Measurements from ENCODE around the gene SYNE4.
"Not testable (repeated sequence)": the region's sequence is repeated elsewhere in the genome, so short reads cannot be mapped to it uniquely, and the experiment has no call there.

The SYNE4 gene, protein sequence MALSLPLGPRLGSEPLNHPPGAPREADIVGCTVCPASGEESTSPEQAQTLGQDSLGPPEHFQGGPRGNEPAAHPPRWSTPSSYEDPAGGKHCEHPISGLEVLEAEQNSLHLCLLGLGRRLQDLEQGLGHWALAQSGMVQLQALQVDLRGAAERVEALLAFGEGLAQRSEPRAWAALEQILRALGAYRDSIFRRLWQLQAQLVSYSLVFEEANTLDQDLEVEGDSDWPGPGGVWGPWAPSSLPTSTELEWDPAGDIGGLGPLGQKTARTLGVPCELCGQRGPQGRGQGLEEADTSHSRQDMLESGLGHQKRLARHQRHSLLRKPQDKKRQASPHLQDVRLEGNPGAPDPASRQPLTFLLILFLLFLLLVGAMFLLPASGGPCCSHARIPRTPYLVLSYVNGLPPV

DNA sequence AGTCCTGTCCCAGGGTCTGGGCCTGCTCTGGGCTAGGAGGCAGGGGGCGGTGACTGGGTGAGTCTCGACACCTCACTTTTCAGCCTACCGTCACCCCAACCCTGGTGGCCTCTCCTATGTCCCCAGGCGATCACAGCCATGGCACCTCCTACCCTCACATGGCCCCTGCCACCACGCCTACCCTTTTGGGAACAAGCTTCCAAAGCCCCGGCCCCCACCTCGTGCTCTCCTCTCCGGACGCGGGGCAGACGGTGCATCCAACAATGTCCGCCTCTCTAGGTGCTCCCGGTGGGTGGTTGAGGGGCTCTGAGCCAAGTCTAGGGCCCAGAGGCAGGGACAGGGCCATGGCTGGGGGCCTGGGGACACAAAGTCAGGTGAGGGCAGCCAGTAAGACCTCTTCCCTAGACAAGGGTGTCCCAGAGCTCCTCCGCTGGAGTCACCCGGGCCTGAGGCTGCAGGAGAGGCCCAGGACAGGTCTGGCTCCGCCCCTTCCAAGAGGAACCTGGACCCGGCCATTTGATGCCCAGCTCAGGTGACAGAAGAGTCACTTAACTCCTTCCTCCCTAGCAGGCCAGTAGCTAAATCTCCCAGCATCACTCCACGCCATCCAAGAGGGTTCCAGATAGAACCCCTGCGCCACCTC, at the start of gene SYNE4:
Gene SYNE4, minus strand, starts transcription at position 478 of the 643 bp plus-strand sequence. Its CDS starts 132 bp downstream, at position 346.
- DNase-seq, result no peak

- DNase-seq, result peak; percentile 94
Measured at GRCh38 chr19:36054733-36055686, 46.4 kb upstream of the SYNE4 start, which contains the start of gene WDR62. Gene WDR62 (plus strand): TSS chr19:36054897. CDS start chr19:36054972, 75 bp downstream.

- peak; percentile 99 for DNase-seq
Measured at GRCh38 chr19:36054119-36054732, 45.6 kb upstream of the SYNE4 start, which contains the start of gene THAP8. Gene THAP8 (minus strand): TSS chr19:36054285. CDS start chr19:36054217, 68 bp downstream.

- DNase-seq, result no peak
Measured at GRCh38 chr19:36051637-36052036, 43.0 kb upstream of the SYNE4 start.

DNA sequence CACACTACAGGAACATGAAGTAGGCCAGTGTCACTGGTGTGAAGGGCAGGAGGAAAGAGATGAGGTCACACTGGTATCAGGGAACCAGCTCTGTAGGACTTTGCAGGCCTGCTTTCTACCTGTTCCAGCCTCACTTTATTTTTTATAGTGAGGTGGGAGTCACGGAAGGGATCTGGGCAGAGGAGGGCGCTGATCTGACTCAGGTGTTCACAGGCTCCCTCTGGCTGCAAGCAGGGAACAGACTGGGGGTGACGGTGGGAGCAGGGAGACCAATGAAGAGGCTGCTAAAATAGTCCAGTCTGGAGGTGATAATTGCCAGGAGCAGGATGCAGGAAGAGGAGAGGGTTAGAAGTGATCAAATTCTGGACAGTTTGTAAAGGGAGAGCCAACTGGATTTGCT, 42.6 kb upstream of the SYNE4 start:
- DNase-seq, result no peak

- DNase-seq, result no peak
Measured at GRCh38 chr19:36049080-36049698, 40.6 kb upstream of the SYNE4 start.

DNA sequence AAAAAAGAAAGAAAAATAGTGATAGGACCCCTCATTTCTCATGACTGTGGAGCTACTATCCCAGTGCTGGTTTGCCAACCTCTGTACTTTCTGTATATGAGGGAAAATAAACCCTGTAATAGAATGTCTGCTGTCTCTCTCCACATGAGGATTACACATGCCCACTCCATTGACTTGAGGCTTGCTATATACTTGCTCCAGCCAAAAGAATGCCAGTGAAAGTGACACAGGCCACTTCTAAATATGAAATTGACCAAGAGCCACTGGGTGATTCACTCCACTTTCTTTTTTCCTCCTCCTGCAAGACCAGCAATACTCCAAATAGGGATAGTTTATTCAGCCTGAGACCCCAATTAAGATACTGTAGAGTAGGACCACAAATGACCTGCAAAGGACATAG, 39.2 kb upstream of the SYNE4 start:
- DNase-seq, result no peak

DNA sequence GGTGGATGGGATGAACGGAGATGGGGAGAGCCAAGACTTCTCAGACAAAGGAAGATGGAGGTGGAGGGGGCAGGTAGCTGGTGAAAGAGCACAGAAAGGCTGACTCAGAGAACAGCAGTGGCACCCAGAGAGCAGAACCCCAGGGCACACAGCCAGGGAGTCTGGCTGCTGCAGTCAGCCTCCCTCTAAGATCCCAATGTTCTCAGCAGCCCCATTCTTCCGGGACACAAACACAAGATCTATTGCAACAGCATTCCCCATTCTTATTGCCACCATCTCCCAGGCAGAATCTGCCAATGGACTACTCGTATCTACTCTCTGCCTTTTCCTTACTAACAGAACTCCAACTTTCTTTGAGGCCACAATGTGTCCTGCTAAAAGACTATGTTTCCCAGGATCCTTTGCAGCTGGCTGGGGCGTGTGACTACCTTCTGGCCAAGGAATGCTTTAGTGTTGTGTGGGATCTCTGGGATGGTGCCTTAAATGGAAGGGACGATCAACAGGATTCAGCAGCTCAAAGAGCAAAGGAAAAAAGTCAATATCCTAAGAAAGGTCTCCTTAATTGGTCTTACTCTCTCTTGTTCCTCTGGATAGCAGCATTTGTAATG, 37.9 kb upstream of the SYNE4 start:
- no peak for DNase-seq

DNA sequence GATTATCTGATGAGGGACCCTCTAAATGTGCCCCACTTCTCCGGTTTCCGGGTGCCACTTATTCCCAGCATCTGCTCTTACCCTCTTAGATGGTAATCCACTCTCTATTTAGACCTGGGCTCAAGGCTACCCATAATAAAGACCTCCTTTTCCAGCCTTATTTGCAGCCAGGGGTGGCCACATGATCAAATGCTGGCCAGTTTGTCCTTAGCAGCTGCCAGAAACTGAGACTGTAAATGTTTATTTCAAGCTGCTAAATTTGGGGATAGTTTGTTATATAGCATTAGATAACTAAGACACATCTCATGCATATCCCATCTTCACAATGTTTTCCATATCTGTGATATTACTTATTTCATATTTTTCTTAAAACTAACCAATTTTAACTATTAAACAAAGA, 35.3 kb upstream of the SYNE4 start:
- DNase-seq, result no peak

- peak; percentile 90 for DNase-seq
Measured at GRCh38 chr19:36041831-36042230, 33.2 kb upstream of the SYNE4 start.

DNA sequence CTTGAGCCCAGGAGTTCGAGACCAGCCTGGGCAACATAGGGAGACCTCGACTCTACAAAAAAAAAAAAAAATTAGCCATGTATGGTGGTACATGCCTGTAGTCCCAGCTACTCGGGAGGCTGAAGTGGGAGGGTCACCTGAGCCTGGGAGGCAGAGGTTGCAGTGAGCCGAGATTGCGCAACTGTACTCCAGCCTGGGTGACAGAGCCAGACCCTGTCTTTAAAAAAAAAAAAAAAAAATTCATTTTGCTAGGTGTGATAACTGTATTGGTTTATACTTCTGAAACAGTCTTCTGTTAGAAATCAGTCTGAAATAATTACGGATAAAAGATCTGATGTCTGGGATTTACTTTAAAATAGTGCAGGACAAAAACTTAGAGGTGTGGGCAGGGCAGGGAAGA, 32.5 kb upstream of the SYNE4 start:
- DNase-seq, result not testable (repeated sequence)

DNA sequence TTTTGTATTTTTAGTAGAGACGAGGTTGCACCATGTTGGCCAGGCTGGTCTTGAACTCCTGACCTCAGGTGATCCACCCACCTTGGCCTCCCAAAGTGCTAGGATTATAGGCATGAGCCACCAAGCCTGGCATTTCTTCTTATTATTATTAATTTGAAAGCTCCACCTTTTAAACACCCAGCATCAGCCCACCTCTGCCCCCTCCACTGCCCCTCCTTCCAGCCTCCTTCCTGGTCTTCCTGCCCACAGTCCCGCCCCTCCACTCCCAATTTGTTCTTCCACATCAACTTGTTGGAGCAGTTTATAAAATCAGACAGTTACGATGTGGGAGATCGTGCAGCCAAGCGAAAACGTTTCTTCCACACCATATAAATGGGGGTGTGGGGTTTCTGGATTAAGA, 31.9 kb upstream of the SYNE4 start:
- no peak for DNase-seq

- DNase-seq, result peak; percentile 75
Measured at GRCh38 chr19:36032251-36033104, 23.9 kb upstream of the SYNE4 start, which contains the start of gene CLIP3. Gene CLIP3 (minus strand): TSS chr19:36032873. CDS start chr19:36032357, 516 bp downstream.

GRCh38 chr19:36031308-36031707, 22.7 kb upstream of the SYNE4 start:
- DNase-seq, result no peak

DNA sequence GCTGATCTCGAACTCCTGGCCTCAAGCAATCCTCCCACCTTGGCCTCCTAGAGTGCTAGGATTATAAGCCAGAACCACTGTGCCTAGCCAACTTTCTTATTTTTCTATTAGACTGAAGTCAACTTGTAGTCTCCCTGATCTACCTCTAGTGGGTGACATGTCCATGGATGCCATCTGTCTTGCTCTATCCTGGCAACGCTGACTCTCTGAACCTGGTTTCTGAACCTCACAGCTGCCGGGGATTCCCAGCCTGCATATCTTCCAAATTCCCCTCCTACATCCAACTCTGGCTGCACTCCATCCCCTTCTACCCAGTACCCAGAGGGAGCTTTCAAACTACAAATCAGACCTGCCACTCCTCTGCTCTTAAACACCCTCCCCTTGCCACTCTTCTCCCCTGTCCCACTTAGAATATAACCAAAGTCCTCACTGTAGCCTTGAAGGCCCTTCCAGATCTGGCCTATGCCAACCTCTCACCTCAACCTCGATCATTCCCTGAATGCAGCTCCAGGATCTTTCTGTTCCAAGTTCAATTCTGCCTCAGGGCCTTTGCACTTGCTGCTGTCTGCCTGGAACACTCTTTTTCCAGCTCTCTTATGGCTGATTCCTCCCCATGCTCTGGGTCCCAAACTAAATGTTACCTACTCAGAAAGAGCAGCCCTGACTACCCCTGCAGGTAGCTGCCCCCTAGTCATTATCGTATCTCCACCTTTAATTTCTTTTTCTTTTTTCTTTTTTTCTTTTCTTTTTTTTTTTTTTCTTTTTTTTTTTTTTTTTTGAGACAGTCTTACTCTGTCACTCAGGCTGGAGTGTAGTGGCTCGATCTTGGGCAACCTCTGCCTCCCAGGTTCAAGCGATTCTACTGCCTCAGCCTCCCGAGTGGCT, 21.9 kb upstream of the SYNE4 start:
- peak; percentile 52 for DNase-seq

DNA sequence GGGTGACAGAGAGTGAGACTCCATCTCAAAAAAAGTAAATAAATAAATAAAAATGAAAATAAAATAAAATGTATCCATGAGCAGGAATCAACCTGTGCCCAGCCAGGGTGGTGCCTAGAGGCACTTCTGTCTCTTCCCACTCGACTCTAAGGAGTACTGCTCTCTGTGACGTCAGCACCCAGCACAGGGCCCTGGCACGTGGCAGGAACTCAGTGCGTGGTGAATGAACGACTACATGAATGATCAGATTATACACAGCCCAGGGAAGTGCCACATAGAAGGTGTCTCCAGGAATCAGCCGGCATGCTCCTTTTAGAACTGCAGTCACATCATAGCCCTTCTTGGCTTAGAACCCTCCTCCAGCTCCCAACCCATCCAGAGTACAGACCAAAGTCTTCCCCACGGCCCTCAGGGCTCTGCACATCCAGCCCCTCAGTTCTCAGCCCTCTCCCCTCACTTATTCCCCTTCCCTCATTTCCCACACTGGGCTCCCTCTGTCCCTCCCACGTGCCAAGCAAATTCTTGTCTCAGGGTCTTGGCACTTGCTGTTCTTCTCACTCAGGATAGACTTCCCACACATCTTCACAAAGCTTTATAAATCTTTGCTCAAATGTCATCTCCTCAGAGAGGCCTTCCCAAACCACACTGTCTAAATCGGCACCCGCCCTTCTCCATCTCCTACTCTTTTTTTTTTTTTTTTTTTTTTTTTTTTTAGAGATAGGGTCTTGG, 19.9 kb upstream of the SYNE4 start:
- no peak for DNase-seq

DNA sequence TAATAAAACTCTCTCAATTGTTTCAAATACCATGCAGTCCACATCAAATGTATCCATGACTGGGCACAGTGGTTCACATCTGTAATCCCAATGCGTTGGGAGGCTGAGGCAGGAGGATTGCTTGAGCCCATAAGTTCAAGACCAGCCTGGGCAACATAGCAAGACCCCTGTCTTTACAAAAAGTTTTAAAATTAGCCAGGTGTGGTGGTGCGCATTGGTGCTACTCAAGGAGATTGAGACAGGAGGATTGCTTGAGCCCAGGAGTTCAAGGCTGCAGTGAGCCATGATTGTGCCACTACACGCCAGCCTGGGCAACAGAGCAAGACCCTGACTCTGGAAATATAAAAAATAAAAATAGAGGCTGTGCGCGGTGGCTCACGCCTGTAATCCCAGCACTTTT, 19.1 kb upstream of the SYNE4 start:
- no peak for DNase-seq

GRCh38 chr19:36026091-36026876, 17.7 kb upstream of the SYNE4 start:
- no peak for DNase-seq

Measured in EL (cell line).